H9 (cell line): ENCODE data around the gene USP43. TPM values are rescaled to one million over a fixed set of nuclear protein-coding genes. Genes with fewer than 3 reads are reported as not detected.

Experiments
- DNase-seq: peaks from one replicate; pipeline ENCODE4 v3.0.0-alpha.2; 2017
- H2AFZ ChIP-seq: one replicate; pipeline ENCODE4 v1.6.1; 2013; ENCODE audit warnings: mild to moderate bottlenecking, low read length, control low read depth, moderate library complexity
- H2AK5ac ChIP-seq: 2 replicates; pipeline ENCODE4 v1.6.1; 2013; ENCODE audit warnings: low read length, control low read depth, mixed read lengths; ENCODE audit not compliant: insufficient read length
- H2BK120ac ChIP-seq: one replicate; pipeline ENCODE4 v1.6.1; 2013; ENCODE audit warnings: low read depth, mild to moderate bottlenecking, low read length, control low read depth, inconsistent platforms; ENCODE audit not compliant: poor library complexity, severe bottlenecking
- H2BK12ac ChIP-seq: 2 replicates; pipeline ENCODE4 v1.6.1; 2013; ENCODE audit warnings: low read length, control low read depth, mixed read lengths, low read depth; ENCODE audit not compliant: insufficient read length
- H2BK15ac ChIP-seq: 2 replicates; pipeline ENCODE4 v1.6.1; 2013; ENCODE audit warnings: low read depth, low read length, control low read depth
- H2BK20ac ChIP-seq: one replicate; pipeline ENCODE4 v1.6.1; 2013; ENCODE audit warnings: low read depth, mild to moderate bottlenecking, low read length, control low read depth, inconsistent platforms; ENCODE audit not compliant: poor library complexity, severe bottlenecking
- H2BK5ac ChIP-seq: 2 replicates; pipeline ENCODE4 v1.6.1; 2013; ENCODE audit warnings: low read length, control low read depth, mixed read lengths; ENCODE audit not compliant: insufficient read length
- H3K14ac ChIP-seq: 2 replicates; pipeline ENCODE4 v1.6.1; 2013; ENCODE audit warnings: low read length, control low read depth; ENCODE audit not compliant: insufficient read depth
- H3K18ac ChIP-seq: 2 replicates; pipeline ENCODE4 v1.6.1; 2013; ENCODE audit warnings: low read depth, mild to moderate bottlenecking, mixed read lengths, low read length, control low read depth; ENCODE audit not compliant: insufficient read length
- H3K23ac ChIP-seq: 2 replicates; pipeline ENCODE4 v1.6.1; 2013; ENCODE audit warnings: low read length, control low read depth, mixed read lengths, low read depth; ENCODE audit not compliant: insufficient read length
- H3K23me2 ChIP-seq: 2 replicates; pipeline ENCODE4 v1.6.1; 2013; ENCODE audit warnings: low read depth, mild to moderate bottlenecking, mixed read lengths, low read length, control low read depth; ENCODE audit not compliant: insufficient read length, poor library complexity, severe bottlenecking
- H3K27ac ChIP-seq: 2 replicates; pipeline ENCODE4 v1.5.1; 2013; ENCODE audit warnings: low read length, control low read depth, mixed read lengths, low read depth; ENCODE audit not compliant: insufficient read length
- H3K27me3 ChIP-seq: 2 replicates; pipeline ENCODE4 v1.6.1; 2013; ENCODE audit warnings: low read length, control low read depth, inconsistent platforms; ENCODE audit not compliant: insufficient read depth
- H3K4ac ChIP-seq: 2 replicates; pipeline ENCODE4 v1.6.1; 2013; ENCODE audit warnings: low read depth, mild to moderate bottlenecking, control low read depth, inconsistent platforms, low read length, moderate library complexity
- H3K4me1 ChIP-seq: 2 replicates; pipeline ENCODE4 v1.6.1; 2013; ENCODE audit warnings: low read length, control low read depth, inconsistent platforms; ENCODE audit not compliant: insufficient read depth
- H3K4me2 ChIP-seq: 2 replicates; pipeline ENCODE4 v1.6.1; 2013; ENCODE audit warnings: low read length, control low read depth, mixed read lengths; ENCODE audit not compliant: insufficient read length, insufficient read depth
- H3K56ac ChIP-seq: 2 replicates; pipeline ENCODE4 v1.6.1; 2013; ENCODE audit warnings: low read depth, mild to moderate bottlenecking, mixed read lengths, low read length, control low read depth; ENCODE audit not compliant: insufficient read length
- H3K79me1 ChIP-seq: 2 replicates; pipeline ENCODE4 v1.6.1; 2013; ENCODE audit warnings: low read depth, mild to moderate bottlenecking, moderate library complexity, low read length, control low read depth, inconsistent platforms; ENCODE audit not compliant: insufficient read depth, poor library complexity, severe bottlenecking
- H3K79me2 ChIP-seq: 2 replicates; pipeline ENCODE4 v1.6.1; 2013; ENCODE audit warnings: low read length, control low read depth, inconsistent platforms; ENCODE audit not compliant: insufficient read depth
- H3K9ac ChIP-seq: 2 replicates; pipeline ENCODE4 v1.6.1; 2013; ENCODE audit warnings: low read length, control low read depth, mixed read lengths; ENCODE audit not compliant: insufficient read length; ENCODE audit errors: extremely low read depth
- H3K9me3 ChIP-seq: one replicate; pipeline ENCODE4 v1.6.1; 2013; ENCODE audit warnings: low read depth, low read length, inconsistent platforms; ENCODE audit not compliant: control insufficient read depth
- H3T11ph ChIP-seq: one replicate; pipeline ENCODE4 v1.6.1; 2013; ENCODE audit warnings: mild to moderate bottlenecking, low read length, control low read depth, inconsistent platforms
- H4K20me1 ChIP-seq: one replicate; pipeline ENCODE4 v1.6.1; 2013; ENCODE audit not compliant: control insufficient read depth, insufficient read length, insufficient read depth
- H4K5ac ChIP-seq: 2 replicates; pipeline ENCODE4 v1.6.1; 2013; ENCODE audit warnings: low read depth, mild to moderate bottlenecking, mixed read lengths, low read length, control low read depth; ENCODE audit not compliant: insufficient read length
- H4K8ac ChIP-seq: replicated peaks from 2 replicates; pipeline ENCODE4 v1.6.1; 2013; ENCODE audit warnings: low read length, control low read depth, mixed read lengths, low read depth; ENCODE audit not compliant: insufficient read length
- H4K91ac ChIP-seq: 2 replicates; pipeline ENCODE4 v1.6.1; 2013; ENCODE audit warnings: low read depth, mild to moderate bottlenecking, moderate library complexity, mixed read lengths, low read length, control low read depth; ENCODE audit not compliant: insufficient read length
- H3K27ac Mint-ChIP-seq, 3 experiments: 2 replicates in 2 of 3; 3 replicates in 1 of 3; pipeline ENCODE4 v1.8.0; 2020 to 2021; ENCODE audit warnings: mixed read lengths in 3 of 3, mild to moderate bottlenecking in 1 of 3, moderate library complexity in 1 of 3
- H3K27me3 Mint-ChIP-seq: 2 replicates; pipeline ENCODE4 v1.8.0; 2021; ENCODE audit warnings: low read depth, mild to moderate bottlenecking, moderate library complexity, mixed read lengths
- H3K36me3 Mint-ChIP-seq, 3 experiments: 2 replicates in 2 of 3; 3 replicates in 1 of 3; pipeline ENCODE4 v1.8.0; 2020 to 2021; ENCODE audit warnings: low read depth in 3 of 3, mixed read lengths in 3 of 3; ENCODE audit not compliant: insufficient read depth in 1 of 3
- H3K4me1 Mint-ChIP-seq, 2 experiments: 2 replicates each; pipeline ENCODE4 v1.8.0; 2020; ENCODE audit warnings: mixed read lengths in 2 of 2
- H3K4me3 Mint-ChIP-seq, 2 experiments: 2 replicates in 1 of 2; 3 replicates in 1 of 2; pipeline ENCODE4 v1.8.0; 2020 to 2021; ENCODE audit warnings: mild to moderate bottlenecking in 2 of 2, mixed read lengths in 2 of 2, moderate library complexity in 1 of 2
- H3K9me3 Mint-ChIP-seq, 2 experiments: 2 replicates in 1 of 2; 3 replicates in 1 of 2; pipeline ENCODE4 v1.8.0; 2020; ENCODE audit warnings: mild to moderate bottlenecking in 2 of 2, mixed read lengths in 2 of 2, moderate library complexity in 1 of 2
- CTCF ChIP-seq: fragments of 200-600 bp; sonication (generic); conservative IDR thresholded peaks from 3 replicates; pipeline ENCODE4 v1.8.0; 2021; ENCODE audit warnings: antibody characterized with exemption, mild to moderate bottlenecking
- WGBS: extraction: QIAGEN DNeasy Blood & Tissue Kit; methylation state at CpG from one replicate; pipeline ENCODE4 v1.1.7; 2013; ENCODE audit warnings: missing lambda C conversion rate, low lambda C conversion rate, mixed read lengths; ENCODE audit not compliant: insufficient read length; ENCODE audit errors: extremely low coverage; 5-methylcytosine and 5-hydroxymethylcytosine counted together
- total RNA-seq: library from RNA; stranded (reverse); gene quantifications from 2 replicates; pipeline ENCODE4 v1.2.1, GENCODE V29; 2021

The USP43 gene
- total RNA-seq, 1 experiment from 2014 or later = 5.2 TPM

GRCh38 chr17:9760266-9760665 is 114.9 kb downstream of the USP43 start:
- no peak overlapping the region for H3T11ph ChIP-seq
- H2BK15ac ChIP-seq = no peak overlapping the region
- Mint-ChIP-seq H3K27ac (no peak overlapping the region), H3K9me3 (peaks cover 0 to 2% of the 10 kb centered on the region in 2 experiments; a peak in 1 of 5 replicates), H3K4me3 (no peak overlapping the region), H3K36me3 (no peaks in the 10 kb centered on the region), H3K4me1 (peaks cover 0 to 2% of the 10 kb centered on the region in 2 experiments; a peak in 1 of 4 replicates), H3K27me3 (peaks cover 9% of the 10 kb centered on the region)
- no peak overlapping the region for H2BK20ac ChIP-seq
- no peaks in the 10 kb centered on the region for H4K20me1 ChIP-seq
- no peak overlapping the region for H4K8ac ChIP-seq
- no peak overlapping the region for H2BK12ac ChIP-seq
- no peak overlapping the region for H3K23ac ChIP-seq
- no peak overlapping the region for H3K14ac ChIP-seq
- H3K56ac ChIP-seq = no peak overlapping the region
- DNase-seq = no peak
- no peak overlapping the region for H3K4ac ChIP-seq
- H2AK5ac ChIP-seq = no peak overlapping the region
- H3K9ac ChIP-seq = no peak overlapping the region
- no peak for TF ChIP-seq CTCF
- no peaks in the 10 kb centered on the region for H3K23me2 ChIP-seq
- H3K79me1 ChIP-seq = no peaks in the 10 kb centered on the region
- no peak overlapping the region for H4K91ac ChIP-seq
- no peak overlapping the region for H3K18ac ChIP-seq
- no peaks in the 10 kb centered on the region for H3K9me3 ChIP-seq
- no peaks in the 10 kb centered on the region for H3K79me2 ChIP-seq
- H3K4me1 ChIP-seq = no peaks in the 10 kb centered on the region
- WGBS = no CpG with 5 or more reads among the region's 1 CpG
- no peak overlapping the region for H3K4me2 ChIP-seq
- H2BK5ac ChIP-seq = no peak overlapping the region
- H2BK120ac ChIP-seq = no peak overlapping the region
- H3K27ac ChIP-seq = no peak overlapping the region
- H2AFZ ChIP-seq = no peak overlapping the region
- no peak overlapping the region for H4K5ac ChIP-seq
- no peaks in the 10 kb centered on the region for H3K27me3 ChIP-seq
